HG03139 (cell line): ENCODE measurements around the gene SLC2A9.

Experiments
- ATAC-seq: cut with Tn5 transposase; IDR thresholded peaks from one replicate; pipeline ENCODE4 v1.9.1; 2021; ENCODE audit not compliant: unreplicated experiment

The SLC2A9 gene

GRCh38 chr4:10020871-10021652, at the start of gene SLC2A9:
TSS of gene SLC2A9 (minus strand) at chr4:10021497. CDS start at chr4:10021429, 68 bp downstream.
- ATAC-seq = no peak

- no peak for ATAC-seq
These were observed 47.9 kb upstream of the SLC2A9 start for GRCh38 chr4:10069075-10069642.

- ATAC-seq = no peak
These were observed 45.7 kb upstream of the SLC2A9 start for GRCh38 chr4:10066670-10067651.

- no peak for ATAC-seq
These were observed 44.9 kb upstream of the SLC2A9 start for GRCh38 chr4:10066206-10066605.

GRCh38 chr4:10063544-10064300, 42.4 kb upstream of the SLC2A9 start:
- ATAC-seq = no peak

GRCh38 chr4:10061650-10062415, 40.5 kb upstream of the SLC2A9 start:
- no peak for ATAC-seq

- ATAC-seq = no peak
These were observed 37.1 kb upstream of the SLC2A9 start for GRCh38 chr4:10058371-10058770.

- no peak for ATAC-seq
These were observed 35.7 kb upstream of the SLC2A9 start for GRCh38 chr4:10057023-10057395.

- ATAC-seq = no peak
These were observed 35.2 kb upstream of the SLC2A9 start for GRCh38 chr4:10056334-10057022.

GRCh38 chr4:10055871-10056270, 34.6 kb upstream of the SLC2A9 start:
- no peak for ATAC-seq

GRCh38 chr4:10054571-10055041, 33.3 kb upstream of the SLC2A9 start:
- no peak for ATAC-seq

- ATAC-seq = no peak
These were observed 32.5 kb upstream of the SLC2A9 start for GRCh38 chr4:10053635-10054453.

- no peak for ATAC-seq
These were observed 30.3 kb upstream of the SLC2A9 start for GRCh38 chr4:10051517-10052135.

GRCh38 chr4:10050721-10051120, 29.4 kb upstream of the SLC2A9 start:
- no peak for ATAC-seq

GRCh38 chr4:10050261-10050661, 29.0 kb upstream of the SLC2A9 start:
- ATAC-seq = no peak

GRCh38 chr4:10048941-10049697, 27.8 kb upstream of the SLC2A9 start:
- no peak for ATAC-seq

- no peak for ATAC-seq
These were observed 26.7 kb upstream of the SLC2A9 start for GRCh38 chr4:10047967-10048366.
